Endothelial cell of umbilical vein (primary cell): ENCODE results near the gene CNTN2. TPM values are rescaled to one million over a fixed set of nuclear protein-coding genes. Genes with fewer than 3 reads are reported as not detected.

Experiments used
- BruUV-seq: library from RNA; stranded (reverse); fragments of 400-500 nt; replicated peaks from 2 replicates; lab custom pipeline; 2021; lab: Mats Ljungman, UMichigan
- CTCF ChIA-PET: fragments of 300-600, 350-600 bp; sonication (Branson Sonifier 250); formaldehyde crosslinking; loops from one replicate; lab custom pipeline; 2021; ENCODE audit warnings: antibody characterized with exemption, inconsistent platforms; lab: Charles Lee
- POLR2A ChIA-PET: fragments of 300-600, 350-600 bp; sonication (Branson Sonifier 250); formaldehyde crosslinking; loops from one replicate; lab custom pipeline; 2021; ENCODE audit warnings: antibody characterized with exemption, inconsistent platforms; lab: Charles Lee
- DNase-seq: peaks from one replicate; pipeline ENCODE4 v3.0.0-alpha.2; 2011; ENCODE audit warnings: low read depth, low spot score
- FAIRE-seq: peaks from 2 replicates; lab custom pipeline; 2011; peaks lifted over from hg19 to GRCh38; lab: Jason Lieb, UNC
- H2AFZ ChIP-seq: 2 replicates; pipeline ENCODE4 v1.6.0; 2012; ENCODE audit warnings: low read depth, low read length, control low read depth, inconsistent platforms
- H3K27ac ChIP-seq: 2 replicates; pipeline ENCODE4 v1.5.1; 2011; ENCODE audit warnings: low read depth, mild to moderate bottlenecking, control low read depth, low read length, moderate library complexity; ENCODE audit not compliant: insufficient read depth
- H3K27me3 ChIP-seq, 2 experiments: 2 replicates each; pipeline versions ENCODE4 v1.6.0 to v1.6.1; 2011; ENCODE audit warnings: low read length in 2 of 2, mixed read lengths in 1 of 2; ENCODE audit not compliant: control insufficient read depth in 2 of 2, insufficient read depth in 2 of 2
- H3K36me3 ChIP-seq, 2 experiments: 2 replicates in 1 of 2; 3 replicates in 1 of 2; pipeline ENCODE4 v1.5.1; 2011; ENCODE audit warnings: low read length in 2 of 2, mild to moderate bottlenecking in 1 of 2, moderate library complexity in 1 of 2; ENCODE audit not compliant: control insufficient read depth in 2 of 2, insufficient read depth in 2 of 2; ENCODE audit errors: extremely low read depth in 1 of 2
- H3K4me1 ChIP-seq: 3 replicates; pipeline ENCODE4 v1.5.1; 2011; ENCODE audit warnings: mild to moderate bottlenecking, low read length; ENCODE audit not compliant: control insufficient read depth, insufficient read depth; ENCODE audit errors: extremely low read depth
- H3K4me2 ChIP-seq: 2 replicates; pipeline ENCODE4 v1.6.1; 2011; ENCODE audit warnings: low read length, control low read depth, mixed read lengths; ENCODE audit not compliant: insufficient read depth
- H3K4me3 ChIP-seq, 3 experiments: fragments of 200-600 bp in 1 of 3; sonication (generic), shearing (Covaris generic) in 1 of 3; replicated peaks in 1 of 3; 2 replicates each; pipeline ENCODE4 v1.5.1; 2011 to 2016; ENCODE audit warnings: control low read depth in 3 of 3, low read length in 3 of 3, mild to moderate bottlenecking in 2 of 3, inconsistent platforms in 1 of 3, low read depth in 1 of 3, moderate library complexity in 1 of 3; ENCODE audit not compliant: insufficient read depth in 1 of 3
- H3K79me2 ChIP-seq: 2 replicates; pipeline ENCODE4 v1.6.0; 2012; ENCODE audit warnings: low read length, inconsistent platforms; ENCODE audit not compliant: control insufficient read depth, insufficient read depth
- H3K9ac ChIP-seq: replicated peaks from 2 replicates; pipeline ENCODE3; 2011; ENCODE audit warnings: low read length, control low read depth; ENCODE audit not compliant: insufficient read depth; ENCODE audit errors: extremely low read depth
- H3K9me1 ChIP-seq: replicated peaks from 3 replicates; pipeline ENCODE4 v1.6.0; 2011; ENCODE audit warnings: mild to moderate bottlenecking, low read length; ENCODE audit not compliant: control insufficient read depth, insufficient read depth; ENCODE audit errors: extremely low read depth
- H3K9me3 ChIP-seq: replicated peaks from 2 replicates; pipeline ENCODE4 v1.5.1; 2012; ENCODE audit warnings: low read length, inconsistent platforms; ENCODE audit not compliant: control insufficient read depth, insufficient read depth
- H4K20me1 ChIP-seq: replicated peaks from 2 replicates; pipeline ENCODE3; 2011; ENCODE audit warnings: mild to moderate bottlenecking, low read length; ENCODE audit not compliant: control insufficient read depth, insufficient read depth; ENCODE audit errors: extremely low read depth
- EZH2 ChIP-seq: IDR thresholded peaks from 2 replicates; pipeline ENCODE4 v1.6.1; 2012; ENCODE audit warnings: borderline replicate concordance, low read depth, mild to moderate bottlenecking, moderate library complexity, low read length, inconsistent platforms; ENCODE audit not compliant: severe bottlenecking
- FOS ChIP-seq: IDR thresholded peaks from 2 replicates; pipeline ENCODE4 v1.6.1; 2011; ENCODE audit warnings: mild to moderate bottlenecking, low read length, moderate library complexity, borderline replicate concordance; ENCODE audit not compliant: insufficient read depth
- GATA2 ChIP-seq: IDR thresholded peaks from 2 replicates; pipeline ENCODE4 v1.7.0; 2011; ENCODE audit warnings: low read depth, mild to moderate bottlenecking, moderate library complexity, mixed read lengths, low read length; ENCODE audit not compliant: insufficient read length, insufficient read depth
- JUN ChIP-seq: IDR thresholded peaks from 2 replicates; pipeline ENCODE4 v1.6.1; 2011; ENCODE audit warnings: borderline replicate concordance, low read depth; ENCODE audit not compliant: insufficient read length, insufficient read depth
- MYC ChIP-seq: IDR thresholded peaks from one replicate; pipeline ENCODE4 v1.6.1; 2011; ENCODE audit warnings: mild to moderate bottlenecking, low read depth, low read length
- POLR2A ChIP-seq: IDR thresholded peaks from 2 replicates; pipeline ENCODE4 v1.6.1; 2012; ENCODE audit warnings: low read depth, mild to moderate bottlenecking, control low read depth, low read length
- POLR2AphosphoS5 ChIP-seq: IDR thresholded peaks from 2 replicates; pipeline ENCODE4 v1.6.1; 2012; ENCODE audit warnings: low read depth, mild to moderate bottlenecking, control low read depth, low read length, moderate library complexity; ENCODE audit not compliant: insufficient read depth
- dilution Hi-C: fragments of 300-500 bp; cut with MboI; formaldehyde crosslinking; loops from one replicate; pipeline ENCODE4 v1.15.0; 2019; ENCODE audit warnings: low sequenced_read_pairs; ENCODE audit not compliant: extremely low pct_ligation_motif_present
- intact Hi-C: fragments of 100-400 bp; cut with micrococcal nuclease; formaldehyde crosslinking; loops from one replicate; pipeline ENCODE4 v1.10.0; 2022
- polyA plus RNA-seq, 4 experiments: library from polyadenylated mRNA; depleted of rRNA in 3 of 4; stranded (reverse) in 3 of 4; unstranded in 1 of 4; fragments of >200 nt; gene quantifications; 2 replicates each; pipeline versions ENCODE4 v1.2.1 to v1.2.3, GENCODE V29; 2011 to 2012; ENCODE audit warnings: missing spikeins in 1 of 4
- total RNA-seq: library from RNA; stranded (reverse); gene quantifications from 2 replicates; pipeline ENCODE4 v1.2.3, GENCODE V29; 2021
- TF ChIP-seq, protein P1 (sequence below), 2 donors: IDR thresholded peaks; 1 replicate in 1 of 2; 2 replicates in 1 of 2; pipeline ENCODE4 v1.5.1; 2011; ENCODE audit warnings: low read length in 2 of 2, mild to moderate bottlenecking in 2 of 2, moderate library complexity in 2 of 2, control low read depth in 1 of 2, inconsistent platforms in 1 of 2, low read depth in 1 of 2; ENCODE audit not compliant: insufficient read depth in 1 of 2; ENCODE audit errors: extremely low read depth in 1 of 2
- TF ChIP-seq, protein P2 (sequence below): IDR thresholded peaks from 2 replicates; pipeline ENCODE4 v1.6.1; 2011; ENCODE audit not compliant: insufficient read depth, insufficient read length

Gene CNTN2
- total and polyA plus RNA-seq, 2 donors (not counting 3 experiments of a cell fraction or from before 2014, with no cell fraction given): not detected

GRCh38 chr1:205018381-205018780 is 24.6 kb upstream of the CNTN2 start:
- no peaks in the 10 kb centered on the region for H3K79me2 ChIP-seq
- dilution Hi-C loops: no loop called here
- no peaks in the 10 kb centered on the region for H3K9me3 ChIP-seq
- no peak overlapping the region for H3K27ac ChIP-seq
- ChIA-PET CTCF (no interaction called here), POLR2A (no interaction called here)
- DNase-seq (no peak), FAIRE-seq (no peak)
- H3K27me3 ChIP-seq: peaks cover 0 to 5% of the 10 kb centered on the region in 2 experiments
- H4K20me1 ChIP-seq: no peaks in the 10 kb centered on the region
- BruUV-seq: no TSS peak
- H3K36me3 ChIP-seq: no peaks in the 10 kb centered on the region
- H3K9me1 ChIP-seq: no peaks in the 10 kb centered on the region
- no peaks in the 10 kb centered on the region for H3K4me1 ChIP-seq
- TF ChIP-seq GATA2: no peak
- no peak for TF ChIP-seq JUN
- no peak for TF ChIP-seq FOS
- TF ChIP-seq, protein P1, sequence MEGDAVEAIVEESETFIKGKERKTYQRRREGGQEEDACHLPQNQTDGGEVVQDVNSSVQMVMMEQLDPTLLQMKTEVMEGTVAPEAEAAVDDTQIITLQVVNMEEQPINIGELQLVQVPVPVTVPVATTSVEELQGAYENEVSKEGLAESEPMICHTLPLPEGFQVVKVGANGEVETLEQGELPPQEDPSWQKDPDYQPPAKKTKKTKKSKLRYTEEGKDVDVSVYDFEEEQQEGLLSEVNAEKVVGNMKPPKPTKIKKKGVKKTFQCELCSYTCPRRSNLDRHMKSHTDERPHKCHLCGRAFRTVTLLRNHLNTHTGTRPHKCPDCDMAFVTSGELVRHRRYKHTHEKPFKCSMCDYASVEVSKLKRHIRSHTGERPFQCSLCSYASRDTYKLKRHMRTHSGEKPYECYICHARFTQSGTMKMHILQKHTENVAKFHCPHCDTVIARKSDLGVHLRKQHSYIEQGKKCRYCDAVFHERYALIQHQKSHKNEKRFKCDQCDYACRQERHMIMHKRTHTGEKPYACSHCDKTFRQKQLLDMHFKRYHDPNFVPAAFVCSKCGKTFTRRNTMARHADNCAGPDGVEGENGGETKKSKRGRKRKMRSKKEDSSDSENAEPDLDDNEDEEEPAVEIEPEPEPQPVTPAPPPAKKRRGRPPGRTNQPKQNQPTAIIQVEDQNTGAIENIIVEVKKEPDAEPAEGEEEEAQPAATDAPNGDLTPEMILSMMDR (IDR thresholded peaks at IDR 0.05; ENCODE audit: extremely low read depth in 1 of 2, insufficient read depth in 1 of 2, low read depth in 1 of 2, low read length in 2 of 2): no peak
- no peak for TF ChIP-seq EZH2
- no peak for TF ChIP-seq MYC
- no peak for TF ChIP-seq POLR2AphosphoS5
- no peak for TF ChIP-seq POLR2A
- TF ChIP-seq, protein P2, sequence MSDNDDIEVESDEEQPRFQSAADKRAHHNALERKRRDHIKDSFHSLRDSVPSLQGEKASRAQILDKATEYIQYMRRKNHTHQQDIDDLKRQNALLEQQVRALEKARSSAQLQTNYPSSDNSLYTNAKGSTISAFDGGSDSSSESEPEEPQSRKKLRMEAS: no peak
- no peak overlapping the region for H2AFZ ChIP-seq
- H3K9ac ChIP-seq: no peak overlapping the region
- H3K4me2 ChIP-seq: no peak overlapping the region
- no peak overlapping the region for H3K4me3 ChIP-seq
- intact Hi-C loops: no loop called here
